Stimulated activated CD8-positive, alpha-beta memory T cell treated with anti-CD3 and anti-CD28 coated beads, Interleukin-2, amount 100 ng/mL, for 1 hour (primary cell): Measurements from ENCODE around the gene CCT8.
"Not testable (repeated sequence)": the region's sequence is repeated elsewhere in the genome, so short reads cannot be mapped to it uniquely, and the experiment has no call there.

Source experiments
- DNase-seq, 2 donors: peaks; one replicate each; pipeline ENCODE4 v3.0.0-alpha.2; 2020; ENCODE audit warnings: low read depth in 2 of 2

Gene CCT8

DNA sequence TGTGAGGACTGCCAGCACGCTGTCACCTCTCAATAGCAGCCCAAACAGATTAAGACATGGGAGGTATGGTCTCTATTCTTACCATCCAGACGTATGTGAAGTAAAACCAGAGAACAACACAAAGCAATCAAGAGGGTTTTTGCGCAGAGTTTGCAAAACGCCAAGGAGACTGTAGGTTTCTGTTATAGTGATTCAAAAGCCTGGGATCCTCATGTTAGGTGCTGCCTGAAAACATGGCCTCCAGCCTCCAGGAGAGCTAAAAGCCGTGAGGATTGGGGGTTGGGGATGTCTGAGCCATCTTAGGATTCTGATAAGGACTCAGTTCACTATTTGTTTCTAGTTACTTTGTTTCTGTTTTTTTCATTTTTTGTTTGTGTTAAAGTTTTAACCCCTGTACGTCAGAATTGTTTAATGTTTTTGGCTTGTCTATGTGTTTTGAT lies 4.2 kb upstream of the CCT8 start:
- no peak for DNase-seq

DNA sequence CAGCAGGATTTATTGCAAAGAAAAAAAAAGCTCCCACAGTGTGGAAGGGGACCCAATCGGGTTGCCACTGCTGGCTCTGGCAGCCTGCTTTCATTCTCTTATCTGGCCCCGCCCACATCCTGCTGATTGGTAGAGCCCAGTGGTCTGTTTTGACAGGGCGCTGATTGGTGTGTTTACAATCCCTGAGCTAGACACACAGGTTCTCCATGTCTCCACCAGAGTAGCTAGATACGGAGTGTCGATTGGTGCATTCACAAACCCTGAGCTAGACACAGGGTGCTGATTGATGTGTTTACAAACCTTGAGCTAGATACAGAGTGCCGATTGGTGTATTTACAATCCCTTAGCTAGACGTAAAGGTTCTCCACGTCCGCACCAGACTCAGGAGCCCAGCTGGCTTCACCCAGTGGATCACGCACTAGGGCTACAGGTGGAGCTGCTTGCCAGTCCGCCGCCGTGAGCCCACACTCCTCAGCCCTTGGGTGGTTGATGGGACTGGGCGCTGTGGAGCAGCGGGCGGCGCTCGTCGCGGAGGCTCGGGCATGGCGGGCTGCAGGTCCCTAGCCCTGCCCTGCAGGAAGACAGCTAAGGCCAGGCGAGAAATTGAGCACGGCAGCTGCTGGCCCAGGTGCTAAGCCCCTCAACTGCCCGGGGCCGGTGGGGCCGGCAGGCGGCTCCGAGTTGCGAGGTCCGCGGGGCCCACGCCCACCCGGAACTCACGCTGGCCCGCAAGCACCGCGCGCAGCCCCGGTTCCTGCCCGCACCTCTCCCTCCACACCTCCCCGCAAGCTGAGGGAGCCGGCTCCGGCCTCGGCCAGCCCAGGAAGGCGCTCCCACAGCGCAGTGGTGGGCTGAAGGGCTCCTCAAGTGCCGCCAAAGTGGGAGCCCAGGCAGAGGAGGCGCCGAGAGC lies 3.5 kb upstream of the CCT8 start:
- DNase-seq, result not testable (repeated sequence)

DNA sequence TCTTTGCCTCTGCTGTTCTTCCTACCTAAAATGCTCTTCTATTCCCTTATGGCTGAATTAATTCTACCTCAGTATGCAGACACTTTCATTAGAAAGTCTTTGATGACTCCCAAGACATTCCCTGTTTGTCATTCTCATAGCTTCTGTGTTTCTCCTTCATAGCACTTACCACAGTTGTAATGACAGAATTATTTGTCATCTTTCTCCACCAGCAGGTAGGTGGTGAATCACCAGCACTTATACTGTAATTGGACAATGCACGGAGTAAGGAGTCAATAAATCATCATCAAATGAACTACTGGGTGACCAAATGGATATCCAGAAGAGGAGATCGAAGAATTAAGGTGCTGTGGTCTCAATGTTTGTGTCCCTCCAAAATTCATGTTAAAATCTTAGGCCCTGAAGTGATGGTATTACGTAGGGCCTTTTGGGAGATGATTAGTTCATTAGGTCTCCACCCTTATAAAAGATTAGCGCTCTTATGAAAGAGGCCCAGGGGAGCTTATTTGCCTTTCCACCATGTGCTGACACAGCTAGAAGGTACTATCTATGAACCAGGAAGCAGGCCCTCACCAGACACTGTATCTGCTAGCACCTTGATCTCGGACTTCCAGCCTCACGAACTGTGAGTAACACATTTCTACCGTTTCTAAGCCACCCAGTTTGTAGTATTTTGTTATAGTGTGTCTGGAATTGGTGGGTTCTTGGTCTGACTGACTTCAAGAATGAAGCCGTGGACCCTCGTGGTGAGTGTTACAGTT lies 2.4 kb upstream of the CCT8 start:
- DNase-seq, result no peak

DNA sequence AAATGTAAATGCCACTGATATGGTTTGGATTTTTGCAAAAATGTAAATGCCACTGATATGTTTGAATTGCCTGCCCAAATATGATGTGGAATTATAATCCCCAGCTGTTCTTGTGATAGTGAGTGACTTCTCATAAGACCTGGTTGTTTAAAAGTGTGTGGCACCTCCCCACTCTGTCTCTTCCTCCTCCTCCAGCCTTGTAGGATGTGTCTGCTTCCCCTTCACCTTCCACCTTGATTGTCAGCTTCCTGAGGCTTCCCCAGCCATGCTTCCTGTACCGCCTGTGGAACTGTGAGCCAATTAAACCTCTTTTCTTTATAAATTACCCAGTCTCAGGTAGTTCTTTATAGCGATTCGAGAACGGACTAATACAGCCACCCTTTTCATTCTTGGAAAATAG lies 1.3 kb upstream of the CCT8 start:
- DNase-seq, result no peak

DNA sequence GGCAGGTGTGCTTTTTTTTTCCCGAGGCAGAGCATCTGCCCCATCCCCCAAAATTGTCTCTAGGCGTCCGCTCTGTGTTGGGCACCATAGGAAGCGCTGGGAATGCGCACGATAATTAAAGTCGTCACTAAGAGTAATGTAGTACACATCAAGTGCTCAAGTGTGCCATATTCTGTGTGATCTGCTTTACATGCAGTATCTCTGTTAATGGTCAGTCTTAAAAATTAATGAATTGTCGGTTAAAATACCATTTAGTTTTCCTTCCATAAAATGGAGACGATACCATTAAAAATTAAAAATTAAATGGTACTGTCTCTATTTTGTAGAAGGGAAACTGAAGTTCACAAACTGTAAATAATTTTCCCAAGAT lies 544 bp upstream of the CCT8 start:
- DNase-seq, result no peak

GRCh38 chr21:29072873-29073221 lies 601 bp downstream of the CCT8 start:
- no peak for DNase-seq

DNA sequence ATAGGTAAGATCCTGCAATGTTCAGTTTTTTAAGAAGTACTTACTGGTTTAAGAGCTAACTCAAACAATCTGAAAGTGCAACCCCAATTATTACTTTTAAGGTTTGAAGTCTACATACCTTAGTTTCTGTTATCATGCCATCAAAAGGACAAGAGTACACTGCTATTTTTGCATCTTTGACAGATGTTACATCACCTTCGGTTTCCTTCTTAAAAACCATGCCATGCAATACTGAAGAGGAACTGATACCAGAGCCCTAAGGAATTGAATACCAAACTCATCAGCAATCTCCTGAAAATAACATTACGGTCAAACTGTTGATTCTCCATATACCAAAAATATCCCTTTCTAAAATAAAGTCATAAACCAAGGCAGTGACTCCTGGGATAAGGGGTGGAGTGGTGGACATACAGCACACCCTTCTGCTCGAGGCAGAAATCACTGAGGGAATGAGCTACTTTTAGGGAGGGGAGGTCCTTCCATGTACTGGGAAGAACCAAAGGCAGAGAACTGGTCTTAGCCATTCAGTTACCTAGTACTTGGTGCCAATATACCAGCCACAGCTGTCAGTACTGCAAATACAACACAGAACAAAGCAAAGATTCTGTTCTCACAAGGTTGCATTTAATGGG lies 8.5 kb downstream of the CCT8 start:
- DNase-seq, result no peak

DNA sequence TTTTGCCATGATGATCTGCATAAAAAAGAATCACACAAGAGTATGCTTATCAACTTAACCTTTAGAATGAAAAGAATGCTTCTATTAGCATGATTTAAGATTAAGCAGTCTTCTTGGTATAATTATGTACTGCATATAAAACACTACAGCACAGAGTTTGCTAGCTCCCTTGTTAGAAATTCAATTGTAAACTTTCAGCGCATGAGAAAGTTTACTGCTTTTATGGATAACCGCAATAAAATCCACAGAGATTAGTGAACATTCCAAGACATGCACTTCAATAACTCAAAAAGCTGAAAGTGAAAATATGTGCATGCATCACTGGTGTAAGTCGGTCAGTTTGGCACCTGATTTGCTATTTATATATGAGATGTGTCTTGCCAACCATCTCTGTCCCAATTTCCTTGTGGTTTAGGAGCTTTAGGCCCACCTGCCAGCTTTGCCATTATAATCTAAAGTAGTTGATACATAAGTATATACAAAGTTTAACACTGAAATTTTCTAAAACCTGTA lies 16.9 kb downstream of the CCT8 start:
- no peak for DNase-seq

- no peak for DNase-seq
Measured at GRCh38 chr21:29056005-29056404, 17.4 kb downstream of the CCT8 start.

DNA sequence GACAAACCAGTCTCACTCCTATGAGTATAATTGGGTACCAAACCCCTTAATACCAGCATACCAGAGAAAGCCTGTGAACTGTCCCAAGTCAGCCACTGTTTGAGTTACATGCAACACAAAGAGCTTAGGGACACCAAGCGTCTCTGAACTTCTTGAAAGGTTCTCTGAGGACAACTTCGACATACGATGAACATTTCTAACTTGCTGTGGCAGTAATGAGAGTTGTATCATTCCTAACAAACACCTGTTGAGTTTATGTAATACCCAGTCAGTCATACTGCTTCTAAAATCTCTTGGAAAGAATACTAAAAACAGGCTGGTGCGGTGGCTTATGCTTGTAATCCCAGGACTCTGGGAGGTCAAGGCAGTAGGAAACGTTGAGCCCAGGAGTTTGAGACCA lies 18.4 kb downstream of the CCT8 start:
- no peak for DNase-seq

DNA sequence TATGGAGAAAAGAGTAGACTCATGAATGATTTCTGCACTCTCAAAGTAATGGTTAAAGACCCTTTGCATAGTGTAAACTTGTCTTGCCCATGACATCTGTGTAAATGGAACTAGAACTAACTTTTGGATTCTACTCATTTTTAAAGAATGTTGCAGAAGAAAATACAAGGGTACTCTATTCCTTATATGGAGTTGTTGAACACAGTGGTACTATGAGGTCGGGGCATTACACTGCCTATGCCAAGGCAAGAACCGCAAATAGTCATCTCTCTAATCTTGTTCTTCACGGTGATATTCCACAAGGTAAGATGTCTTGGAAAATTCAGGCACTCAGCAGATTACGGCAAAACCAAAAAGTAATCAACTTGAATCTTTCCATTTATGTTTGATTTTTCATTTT lies 19.8 kb downstream of the CCT8 start:
- no peak for DNase-seq

DNA sequence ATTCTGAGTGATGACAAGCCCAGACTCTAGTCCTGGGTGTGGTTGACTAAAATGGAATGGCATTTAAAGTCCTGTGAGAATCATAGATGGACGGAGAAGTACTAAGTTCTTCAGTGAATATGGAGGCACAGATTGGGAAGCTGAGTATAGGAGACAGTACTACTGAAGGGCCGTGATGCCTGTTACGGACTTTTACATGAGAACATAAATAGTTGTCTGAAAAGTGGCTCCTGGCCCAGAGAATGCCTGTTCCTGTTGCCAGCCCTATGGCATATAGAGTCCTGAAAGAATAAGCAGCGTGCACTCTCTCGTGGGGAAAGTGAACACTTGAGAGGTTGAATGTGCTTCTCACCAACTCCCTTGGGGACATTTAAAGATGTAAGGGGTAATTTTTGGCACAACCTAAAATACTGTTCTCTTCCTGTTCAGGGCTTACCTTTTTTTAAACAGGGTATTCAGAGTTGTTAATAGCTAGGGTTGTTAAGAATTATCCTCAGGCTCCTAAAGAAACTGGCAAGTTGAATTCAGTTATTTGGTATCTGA lies 20.4 kb downstream of the CCT8 start:
- DNase-seq, result no peak

DNA sequence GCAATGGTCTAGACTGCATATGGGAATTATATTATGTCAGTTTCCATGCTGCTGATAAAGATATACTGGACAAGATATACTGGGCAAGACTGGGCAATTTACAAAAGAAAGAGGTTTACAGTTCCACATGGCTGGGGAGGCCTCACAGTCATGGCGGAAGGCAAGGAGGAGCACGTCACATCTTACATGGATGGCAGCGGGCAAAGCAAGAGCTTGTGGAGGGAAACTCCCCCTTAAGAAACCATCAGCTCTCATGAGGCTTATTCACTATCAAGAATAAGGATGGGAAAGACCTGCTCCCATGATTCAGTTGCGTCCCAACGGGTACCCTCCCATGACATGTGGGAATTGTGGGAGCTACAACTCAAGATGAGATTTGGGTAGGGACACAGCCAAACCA lies 21.2 kb downstream of the CCT8 start:
- DNase-seq, result no peak

DNA sequence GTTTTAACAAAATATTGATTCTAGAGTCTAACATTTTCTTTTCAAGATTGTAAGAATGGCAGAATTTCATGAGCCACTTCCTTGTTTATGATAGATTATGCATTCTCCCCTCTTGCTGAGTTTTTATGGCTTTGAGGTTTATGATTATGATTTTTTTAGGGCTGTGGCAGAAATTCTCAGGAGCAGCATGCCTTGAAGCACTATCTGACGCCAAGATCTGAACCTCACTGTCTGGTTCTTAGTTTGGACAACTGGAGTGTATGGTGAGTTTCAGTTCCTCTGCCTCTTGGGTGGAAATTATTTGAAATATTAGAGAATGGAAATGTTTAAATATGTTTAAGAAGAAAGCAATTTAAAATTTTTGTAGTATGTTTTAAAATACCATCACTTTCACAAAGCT lies 38.8 kb downstream of the CCT8 start:
- no peak for DNase-seq

DNA sequence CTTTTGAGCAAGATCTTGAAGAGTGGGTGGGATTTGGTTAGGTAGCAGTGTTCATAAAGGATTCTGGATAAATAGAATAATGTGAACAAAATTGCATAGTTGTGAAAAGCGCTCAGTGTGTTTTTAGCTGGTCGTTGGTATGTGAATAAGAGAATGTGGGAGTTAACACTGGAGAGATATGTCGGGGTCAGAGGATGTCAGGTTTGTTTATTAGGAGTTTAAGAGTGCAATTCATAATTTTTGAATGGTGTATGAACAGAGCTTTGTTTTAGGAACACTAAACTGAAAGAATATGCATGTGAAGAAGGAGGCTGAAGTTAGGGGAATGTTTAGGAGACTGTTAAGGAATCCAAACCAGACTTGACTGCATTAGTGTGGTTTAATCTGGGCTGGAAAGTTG lies 39.6 kb downstream of the CCT8 start:
- DNase-seq, result no peak

DNA sequence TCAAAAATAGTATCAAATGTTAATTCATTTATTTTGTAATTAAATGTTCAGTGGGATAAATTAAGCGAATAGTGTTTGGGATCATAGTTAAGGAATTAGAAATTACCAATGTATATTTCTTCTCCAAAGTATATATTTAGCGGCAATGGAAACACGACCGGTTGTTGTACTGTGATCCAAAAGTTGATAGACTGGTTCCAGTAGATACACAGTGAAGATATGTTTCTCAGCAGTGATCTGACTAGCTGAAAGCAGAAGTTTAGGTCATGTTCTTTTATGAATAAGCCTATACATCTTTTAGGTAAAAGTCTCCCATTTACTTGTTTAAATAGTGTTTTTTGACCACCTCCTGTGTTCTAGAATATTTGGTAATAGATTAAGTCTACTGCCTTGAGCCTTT lies 40.1 kb downstream of the CCT8 start:
- no peak for DNase-seq

DNA sequence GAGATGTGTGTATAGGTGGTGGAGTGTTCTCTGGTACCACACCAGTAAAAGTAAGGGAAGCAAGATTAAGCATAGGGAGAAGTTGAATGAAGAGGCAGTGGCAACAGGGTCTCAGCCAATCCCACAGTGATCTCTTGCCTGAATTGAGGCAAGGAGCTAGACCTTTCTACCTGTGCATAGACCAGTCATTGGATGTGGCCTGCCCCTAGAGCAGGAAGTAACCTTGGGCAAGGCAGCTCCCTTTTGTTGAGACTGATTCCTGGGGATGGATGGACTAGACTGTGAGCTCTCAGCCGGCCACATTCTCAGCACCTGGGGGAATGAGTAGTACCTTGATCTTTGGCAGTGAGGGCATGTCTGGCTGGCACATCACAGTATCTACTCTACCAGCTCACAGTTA lies 42.5 kb downstream of the CCT8 start:
- no peak for DNase-seq

DNA sequence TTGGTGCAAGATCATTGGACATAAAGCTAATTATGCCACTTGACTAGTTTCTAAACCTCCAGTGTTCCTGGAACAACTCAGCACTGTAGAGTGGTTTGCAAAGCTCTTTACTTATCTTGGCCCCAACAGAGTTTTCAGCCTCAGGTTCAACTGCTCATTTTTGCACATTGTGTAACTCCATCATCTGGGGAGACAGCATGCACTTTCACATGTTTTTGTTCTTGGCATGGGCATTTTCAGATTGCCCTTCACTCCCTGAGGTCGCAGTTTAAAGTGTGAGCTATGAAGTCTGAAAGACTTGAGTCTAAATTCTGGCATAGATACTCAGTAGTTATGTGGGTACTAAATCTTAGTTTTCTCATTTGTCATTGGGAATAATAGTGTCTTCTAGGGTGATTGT lies 43.9 kb downstream of the CCT8 start:
- DNase-seq, result no peak

- DNase-seq, result no peak
Measured at GRCh38 chr21:29025328-29025713, 48.1 kb downstream of the CCT8 start.

- peak; percentile 84 to 89 for DNase-seq
Measured at GRCh38 chr21:29024474-29025327, 48.7 kb downstream of the CCT8 start, which contains the start of gene USP16. TSS of gene USP16 (plus strand) at chr21:29024668. CDS start at chr21:29027914, 3,246 bp downstream.

GRCh38 chr21:29022166-29022565 lies 51.3 kb downstream of the CCT8 start:
- no peak for DNase-seq
